ENCODE data around the gene PTH1R.

Gene PTH1R

DNA sequence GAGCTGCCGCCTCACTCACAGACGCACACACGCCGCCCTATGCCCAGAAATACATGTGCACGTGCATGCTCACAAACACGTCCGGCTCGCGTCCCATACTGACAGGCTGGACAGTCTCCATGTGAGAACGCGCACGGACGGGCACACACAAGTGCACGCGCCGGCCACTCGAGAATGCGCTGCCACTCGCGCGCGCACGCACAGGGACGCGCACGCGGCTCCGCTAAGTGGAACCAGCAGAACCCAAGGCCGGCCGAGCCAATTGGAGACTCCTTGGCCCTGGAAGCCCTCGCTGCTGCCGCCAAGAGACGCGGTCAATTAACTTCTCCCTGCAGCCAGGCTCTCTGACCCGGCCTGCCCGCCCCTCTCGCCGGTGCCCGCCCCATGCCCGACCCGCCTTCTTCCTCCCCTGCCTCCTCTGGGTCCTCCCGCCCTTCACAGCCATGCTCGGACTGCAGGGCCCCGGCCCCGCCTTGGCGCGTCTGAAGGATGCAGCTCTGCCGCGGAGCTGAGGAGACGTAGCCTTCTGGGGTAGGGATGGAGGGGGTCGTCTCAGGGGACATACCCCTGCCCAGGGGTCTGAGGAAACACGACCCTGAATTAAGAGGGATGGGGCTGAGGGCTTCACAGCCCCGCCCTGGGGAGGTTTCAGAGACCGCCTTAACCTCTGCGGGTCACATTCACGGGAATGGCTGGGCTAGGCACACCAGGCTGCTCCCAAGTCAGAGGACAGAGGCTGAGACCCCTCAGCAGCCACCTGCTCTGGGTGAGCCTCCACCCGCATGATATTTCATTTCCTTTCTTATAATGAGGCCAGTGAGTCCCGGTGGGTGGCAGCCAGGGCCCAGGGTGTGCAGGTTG lies 15.0 kb downstream of the PTH1R start:
- Histone ChIP-seq H3K4me3 (ENCODE audit: low read length) (peak overlapping the region; percentile 13; the same call in 1 of the 2 replicates), H3K4me1 (ENCODE audit: control insufficient read depth, low read length) (peaks cover 7% of the 10 kb centered on the region; the same call in 1 of the 2 replicates), H3K27ac (ENCODE audit: low read depth, low read length) (no peak overlapping the region), H4K20me1 (ENCODE audit: control insufficient read depth, insufficient read depth, low read depth, low read length) (no peaks in the 10 kb centered on the region), H3K4me2 (ENCODE audit: low read length) (peak overlapping the region; percentile 42), H3K9me2 (replicated peaks; ENCODE audit: control insufficient read depth, low read length) (no peaks in the 10 kb centered on the region), H3K36me3 (ENCODE audit: control insufficient read depth, low read length) (no peaks in the 10 kb centered on the region), H3K9me3 (ENCODE audit: control insufficient read depth, insufficient read depth, low read length) (no peaks in the 10 kb centered on the region), H3K79me2 (ENCODE audit: control insufficient read depth, low read length) (no peaks in the 10 kb centered on the region), H3F3A (ENCODE audit: control insufficient read depth, insufficient read depth) (no peaks in the 10 kb centered on the region), H3K27me3 (ENCODE audit: control insufficient read depth, low read length) (peaks cover 38% of the 10 kb centered on the region)
- TF ChIP-seq EZH2phosphoT487 (IDR thresholded peaks at IDR 0.05; ENCODE audit: borderline replicate concordance, low read length) = peak; percentile 91; the same call in 1 of the 2 replicates
- no peak for TF ChIP-seq CTCF (IDR thresholded peaks at IDR 0.05; ENCODE audit: low read depth, low read length, poor library complexity, severe bottlenecking)

DNA sequence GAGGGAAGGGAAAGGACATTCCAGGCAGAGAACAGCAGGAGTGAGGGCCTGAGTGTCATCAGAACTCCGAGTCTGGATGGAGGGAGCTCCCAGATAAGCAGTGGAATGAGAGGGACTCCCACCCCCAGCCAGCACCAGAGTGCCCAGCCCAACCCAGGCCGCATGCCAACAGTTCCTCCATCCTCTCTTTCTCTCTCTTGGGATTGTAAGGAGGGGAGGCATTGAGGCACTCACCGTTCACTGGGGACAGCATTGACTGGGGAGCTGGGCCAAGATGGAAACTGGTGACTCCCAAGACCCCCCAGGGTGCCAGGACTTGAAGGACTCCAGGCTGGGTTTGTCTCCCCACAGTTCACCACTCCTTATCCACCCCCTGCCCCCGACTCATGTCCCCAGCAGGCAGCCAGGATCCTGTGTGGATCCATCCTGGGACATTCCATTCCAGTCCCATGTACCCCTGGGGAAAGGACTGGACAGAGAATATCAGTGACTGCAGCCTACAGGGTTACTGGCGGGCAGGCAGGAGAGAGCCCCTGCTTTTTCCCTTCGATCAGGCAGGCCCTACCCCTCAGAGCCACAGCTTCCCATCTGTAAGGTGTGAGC lies 15.7 kb downstream of the PTH1R start:
- peaks cover 42% of the 10 kb centered on the region for H3K27me3 ChIP-seq (ENCODE audit: control insufficient read depth, low read length)
- no peaks in the 10 kb centered on the region for H3K9me3 ChIP-seq (ENCODE audit: control insufficient read depth, insufficient read depth, low read length)
- no peaks in the 10 kb centered on the region for H3K36me3 ChIP-seq (ENCODE audit: control insufficient read depth, low read length)
- H3K4me2 ChIP-seq (ENCODE audit: low read length) = no peak overlapping the region; the same call in 1 of the 2 replicates
- H3F3A ChIP-seq (ENCODE audit: control insufficient read depth, insufficient read depth) = no peaks in the 10 kb centered on the region
- H3K4me1 ChIP-seq (ENCODE audit: control insufficient read depth, low read length) = peaks cover 12% of the 10 kb centered on the region
- no peaks in the 10 kb centered on the region for H3K9me2 ChIP-seq (replicated peaks; ENCODE audit: control insufficient read depth, low read length)
- H4K20me1 ChIP-seq (ENCODE audit: control insufficient read depth, insufficient read depth, low read depth, low read length) = no peaks in the 10 kb centered on the region
- H3K27ac ChIP-seq (ENCODE audit: low read depth, low read length) = no peak overlapping the region
- no peak for TF ChIP-seq CTCF (IDR thresholded peaks at IDR 0.05; ENCODE audit: low read depth, low read length, poor library complexity, severe bottlenecking)
- no peak for TF ChIP-seq EZH2phosphoT487 (IDR thresholded peaks at IDR 0.05; ENCODE audit: borderline replicate concordance, low read length)
- no peak overlapping the region for H3K4me3 ChIP-seq (ENCODE audit: low read length)
- H3K79me2 ChIP-seq (ENCODE audit: control insufficient read depth, low read length) = no peaks in the 10 kb centered on the region

DNA sequence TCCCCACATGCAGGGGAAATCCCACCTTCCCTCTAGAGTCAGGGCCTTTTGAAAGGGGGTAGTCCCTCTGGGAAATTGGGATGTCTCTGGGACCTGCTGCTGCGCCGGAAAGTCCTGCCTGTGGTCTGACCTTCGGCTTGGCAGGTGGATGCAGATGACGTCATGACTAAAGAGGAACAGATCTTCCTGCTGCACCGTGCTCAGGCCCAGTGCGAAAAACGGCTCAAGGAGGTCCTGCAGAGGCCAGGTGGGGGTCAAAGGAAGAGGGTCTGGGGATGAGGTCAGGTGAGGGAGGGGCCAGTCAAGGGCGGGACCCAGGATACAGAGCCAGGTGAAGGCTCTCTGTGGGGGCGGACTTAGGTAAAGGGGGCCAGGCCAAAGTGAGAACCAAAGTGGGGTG lies 16.2 kb downstream of the PTH1R start:
- Histone ChIP-seq H3K79me2 (ENCODE audit: control insufficient read depth, low read length) (no peaks in the 10 kb centered on the region), H3K36me3 (ENCODE audit: control insufficient read depth, low read length) (no peaks in the 10 kb centered on the region), H3K9me2 (replicated peaks; ENCODE audit: control insufficient read depth, low read length) (no peaks in the 10 kb centered on the region), H3K27me3 (ENCODE audit: control insufficient read depth, low read length) (peaks cover 44% of the 10 kb centered on the region), H3K4me1 (ENCODE audit: control insufficient read depth, low read length) (peaks cover 17% of the 10 kb centered on the region), H3K4me2 (ENCODE audit: low read length) (no peak overlapping the region), H3K4me3 (ENCODE audit: low read length) (no peak overlapping the region), H3K27ac (ENCODE audit: low read depth, low read length) (no peak overlapping the region), H3F3A (ENCODE audit: control insufficient read depth, insufficient read depth) (no peaks in the 10 kb centered on the region), H3K9me3 (ENCODE audit: control insufficient read depth, insufficient read depth, low read length) (no peaks in the 10 kb centered on the region), H4K20me1 (ENCODE audit: control insufficient read depth, insufficient read depth, low read depth, low read length) (no peaks in the 10 kb centered on the region)
- TF ChIP-seq EZH2phosphoT487 (IDR thresholded peaks at IDR 0.05; ENCODE audit: borderline replicate concordance, low read length) (no peak), CTCF (IDR thresholded peaks at IDR 0.05; ENCODE audit: low read depth, low read length, poor library complexity, severe bottlenecking) (no peak)
